OCI-LY7 (cell line): ENCODE results near the gene GAGE12F.
"Not testable (repeated sequence)": the region's sequence is repeated elsewhere in the genome, so short reads cannot be mapped to it uniquely, and the experiment has no call there.

Experiments
- CTCF ChIP-seq: fragments of 200-600 bp; sonication (generic); conservative IDR thresholded peaks from 2 replicates; pipeline ENCODE4 v1.5.1; 2014; ENCODE audit warnings: mild to moderate bottlenecking, antibody characterized with exemption, low read length, moderate library complexity, mixed read lengths
- EZH2phosphoT487 ChIP-seq: fragments of 200-600 bp; sonication (generic); IDR thresholded peaks from 2 replicates; pipeline ENCODE4 v1.6.1; 2018; ENCODE audit warnings: low read depth, borderline replicate concordance, mild to moderate bottlenecking, mixed run types, antibody characterized with exemption, low read length, moderate library complexity, mixed read lengths

- TF ChIP-seq CTCF, EZH2phosphoT487: not testable (repeated sequence)
These were observed 19.0 kb downstream of the GAGE12F start, which contains the start of gene GAGE12H for GRCh38 chrX:49579649-49580048.
